OCI-LY7 (cell line): ENCODE measurements around the gene ARHGEF10L. TPM values are rescaled to one million over a fixed set of nuclear protein-coding genes. Genes with fewer than 3 reads are reported as not detected.

Source experiments
- BruUV-seq: library from RNA; stranded (reverse); fragments of 400-500 nt; replicated peaks from 2 replicates; lab custom pipeline; 2021; lab: Mats Ljungman, UMichigan
- CTCF ChIA-PET: fragments of 300-600 bp; sonication (Branson Sonifier 250); formaldehyde crosslinking; loops from one replicate; lab custom pipeline; 2022; ENCODE audit warnings: antibody characterized with exemption; ENCODE audit not compliant: unreplicated experiment; lab: Charles Lee
- POLR2A ChIA-PET: fragments of 300-600 bp; sonication (Branson Sonifier 250); formaldehyde crosslinking; loops from one replicate; lab custom pipeline; 2022; ENCODE audit warnings: antibody characterized with exemption; lab: Charles Lee
- DNase-seq: peaks from one replicate; pipeline ENCODE4 v3.0.0-alpha.2; 2015; ENCODE audit warnings: low spot score
- H2AFZ ChIP-seq: fragments of 200-600 bp; sonication (generic), shearing (Covaris generic); 2 replicates; pipeline ENCODE4 v1.6.1; 2014; ENCODE audit warnings: mild to moderate bottlenecking, antibody characterized with exemption, low read length, moderate library complexity
- H3K27ac ChIP-seq: fragments of 200-600 bp; sonication (generic); 2 replicates; pipeline ENCODE4 v1.5.1; 2014; ENCODE audit warnings: mixed run types, low read depth, mild to moderate bottlenecking, moderate library complexity, low read length, inconsistent platforms; ENCODE audit not compliant: poor library complexity, severe bottlenecking
- H3K36me3 ChIP-seq: fragments of 200-600 bp; sonication (generic); 2 replicates; pipeline ENCODE4 v1.6.1; 2014; ENCODE audit warnings: mild to moderate bottlenecking, antibody characterized with exemption, low read length, moderate library complexity, mixed read lengths; ENCODE audit not compliant: insufficient read depth
- H3K4me1 ChIP-seq: fragments of 200-600 bp; sonication (generic); 2 replicates; pipeline ENCODE4 v1.5.1; 2014; ENCODE audit warnings: mild to moderate bottlenecking, low read length; ENCODE audit not compliant: insufficient read depth, poor library complexity, severe bottlenecking
- H3K4me2 ChIP-seq: fragments of 200-600 bp; sonication (generic); 2 replicates; pipeline ENCODE4 v1.6.1; 2014; ENCODE audit warnings: mild to moderate bottlenecking, low read length
- H3K4me3 ChIP-seq: fragments of 200-600 bp; sonication (generic); 2 replicates; pipeline ENCODE4 v1.5.1; 2014; ENCODE audit warnings: mild to moderate bottlenecking, low read depth, low read length; ENCODE audit not compliant: poor library complexity, severe bottlenecking
- H3K79me2 ChIP-seq: fragments of 200-600 bp; sonication (generic); 2 replicates; pipeline ENCODE4 v1.6.1; 2016; ENCODE audit warnings: low read depth, mild to moderate bottlenecking, low read length, moderate library complexity, mixed read lengths; ENCODE audit not compliant: insufficient read depth
- H3K9me2 ChIP-seq: fragments of 200-600 bp; sonication (generic); 2 replicates; pipeline ENCODE4 v1.6.1; 2016; ENCODE audit warnings: mild to moderate bottlenecking, low read length, mixed read lengths; ENCODE audit not compliant: insufficient read depth
- H3K9me3 ChIP-seq: fragments of 200-600 bp; sonication (generic); 2 replicates; pipeline ENCODE4 v1.6.1; 2014; ENCODE audit warnings: mild to moderate bottlenecking, mixed run types, low read length, mixed read lengths
- H4K20me1 ChIP-seq: fragments of 200-600 bp; sonication (generic); 2 replicates; pipeline ENCODE4 v1.6.1; 2014; ENCODE audit warnings: mild to moderate bottlenecking, antibody characterized with exemption, low read length, moderate library complexity, mixed read lengths; ENCODE audit not compliant: insufficient read depth
- CTCF ChIP-seq: fragments of 200-600 bp; sonication (generic); conservative IDR thresholded peaks from 2 replicates; pipeline ENCODE4 v1.5.1; 2014; ENCODE audit warnings: mild to moderate bottlenecking, antibody characterized with exemption, low read length, moderate library complexity, mixed read lengths
- EZH2phosphoT487 ChIP-seq: fragments of 200-600 bp; sonication (generic); IDR thresholded peaks from 2 replicates; pipeline ENCODE4 v1.6.1; 2018; ENCODE audit warnings: low read depth, borderline replicate concordance, mild to moderate bottlenecking, mixed run types, antibody characterized with exemption, low read length, moderate library complexity, mixed read lengths
- intact Hi-C: fragments of 100-400 bp; cut with micrococcal nuclease; formaldehyde crosslinking; loops from one replicate; pipeline ENCODE4 v1.10.0; 2022; ENCODE audit not compliant: unreplicated experiment
- total RNA-seq, 2 experiments: library from RNA; depleted of rRNA in 1 of 2; stranded (reverse); fragments of >200 nt in 1 of 2; shearing (Covaris generic) in 1 of 2; gene quantifications; 2 replicates each; pipeline ENCODE4 v1.2.3, GENCODE V29; 2014 to 2022

ARHGEF10L gene
- total RNA-seq, 2 experiments from 2014 or later = 2.4 TPM; not detected in 1

DNA sequence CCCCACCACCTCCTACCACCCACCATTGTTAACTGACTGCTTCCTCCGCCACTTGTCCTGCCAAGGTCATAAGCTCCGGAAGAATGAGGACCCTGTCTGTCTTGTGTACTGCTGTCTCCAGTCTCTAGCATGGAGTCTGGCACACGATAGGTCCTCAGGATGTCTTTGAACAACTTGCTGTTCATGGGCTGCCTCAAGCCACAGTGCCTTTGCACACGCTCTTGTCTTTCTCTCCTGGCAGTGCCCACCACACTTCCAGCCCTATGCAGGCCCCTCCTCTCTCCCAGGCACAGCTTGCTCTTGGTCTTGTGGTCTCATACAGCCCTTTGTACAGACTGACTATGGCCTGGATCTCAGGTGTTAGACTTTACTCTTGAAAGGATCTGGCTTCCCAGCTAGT is 97.6 kb downstream of the ARHGEF10L start:
- H3K36me3 ChIP-seq = no peaks in the 10 kb centered on the region
- CTCF ChIA-PET = no interaction called here

DNA sequence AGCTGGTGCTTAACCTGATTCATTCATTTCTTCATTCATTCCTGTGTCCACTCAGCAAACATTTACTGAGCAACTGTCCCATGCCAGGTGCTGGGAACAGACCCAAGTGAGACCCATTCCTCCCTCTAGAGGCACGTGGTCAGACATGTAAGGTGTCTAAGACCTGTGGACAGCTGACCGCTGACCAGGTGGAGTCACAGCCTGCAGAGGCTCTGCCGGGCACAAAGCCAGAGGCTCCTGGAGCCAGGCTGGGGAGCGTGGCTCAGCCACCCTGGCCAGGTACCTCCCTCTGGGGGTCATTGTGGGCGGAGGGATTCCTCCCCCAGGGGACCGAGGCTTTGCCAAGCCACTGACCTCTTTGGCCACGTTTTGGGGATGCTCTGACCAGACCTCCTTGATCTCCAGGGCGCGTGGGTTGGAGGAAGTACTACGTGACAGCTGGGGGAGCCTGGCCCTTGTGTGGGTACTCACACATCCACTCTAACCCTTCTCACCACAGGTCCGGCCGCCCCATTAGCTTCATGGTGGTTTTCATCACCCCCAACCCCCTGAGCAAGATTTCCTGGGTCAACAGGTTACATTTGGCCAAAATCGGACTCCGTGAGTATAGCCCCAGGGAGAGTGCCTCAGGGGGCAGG is 100.3 kb downstream of the ARHGEF10L start:
- Histone ChIP-seq H3K36me3 (no peaks in the 10 kb centered on the region), H3K27ac (no peak overlapping the region), H3K4me3 (no peak overlapping the region), H3K9me2 (no peaks in the 10 kb centered on the region), H3K4me2 (no peak overlapping the region), H3K79me2 (no peaks in the 10 kb centered on the region), H2AFZ (no peak overlapping the region), H4K20me1 (no peaks in the 10 kb centered on the region), H3K4me1 (peaks cover 16% of the 10 kb centered on the region), H3K9me3 (no peaks in the 10 kb centered on the region)
- POLR2A ChIA-PET = interaction anchor here (0.6 kb wide), 1 partner anchor 253 kb away, joined by 3 read pairs; no protein-coding TSS in a partner anchor
- no peak for TF ChIP-seq CTCF
- no peak for TF ChIP-seq EZH2phosphoT487
- no TSS peak for BruUV-seq
- intact Hi-C loops = no loop called here
- CTCF ChIA-PET = no interaction called here
- DNase-seq = no peak

More for the DNA sequence above, 97.6 kb downstream of the ARHGEF10L start:
- POLR2A ChIA-PET = no interaction called here
- Histone ChIP-seq H3K4me3 (no peak overlapping the region), H3K4me2 (no peak overlapping the region), H3K9me3 (no peaks in the 10 kb centered on the region), H3K9me2 (no peaks in the 10 kb centered on the region), H2AFZ (no peak overlapping the region), H4K20me1 (no peaks in the 10 kb centered on the region), H3K4me1 (peaks cover 16% of the 10 kb centered on the region), H3K79me2 (no peaks in the 10 kb centered on the region), H3K27ac (no peak overlapping the region)
- no peak for DNase-seq
- no peak for TF ChIP-seq EZH2phosphoT487
- TF ChIP-seq CTCF = no peak
- intact Hi-C loops = no loop called here
- no TSS peak for BruUV-seq

DNA sequence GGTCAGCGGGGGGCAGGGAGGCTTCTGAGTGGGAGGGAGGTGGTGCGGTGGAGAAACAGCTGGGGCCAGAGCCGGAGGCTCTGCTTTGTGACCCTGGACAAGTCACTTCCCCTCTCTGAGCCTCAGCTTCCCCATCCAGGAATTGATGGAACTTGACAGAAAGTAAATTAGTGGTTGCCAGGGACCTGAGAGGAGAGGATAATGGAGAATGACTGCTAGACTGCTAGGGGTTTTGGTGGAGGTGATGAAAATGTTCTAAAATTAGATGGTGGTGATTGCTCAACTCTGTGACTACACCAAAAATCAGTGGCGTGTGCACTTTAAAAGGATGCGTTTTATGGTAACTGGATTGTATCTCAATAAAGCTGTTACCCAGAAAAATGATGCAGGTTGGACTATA is 100.9 kb downstream of the ARHGEF10L start:
- Histone ChIP-seq H2AFZ (no peak overlapping the region), H4K20me1 (no peaks in the 10 kb centered on the region), H3K9me3 (no peaks in the 10 kb centered on the region), H3K36me3 (no peaks in the 10 kb centered on the region), H3K4me3 (no peak overlapping the region), H3K27ac (no peak overlapping the region), H3K9me2 (no peaks in the 10 kb centered on the region), H3K79me2 (no peaks in the 10 kb centered on the region), H3K4me1 (peaks cover 11% of the 10 kb centered on the region), H3K4me2 (no peak overlapping the region)
- no peak for DNase-seq
- POLR2A ChIA-PET = no interaction called here
- BruUV-seq = no TSS peak
- CTCF ChIA-PET = no interaction called here
- TF ChIP-seq EZH2phosphoT487 (no peak), CTCF (no peak)
- intact Hi-C loops = no loop called here
